ENCODE measurements around the gene SLC15A1.

DNA sequence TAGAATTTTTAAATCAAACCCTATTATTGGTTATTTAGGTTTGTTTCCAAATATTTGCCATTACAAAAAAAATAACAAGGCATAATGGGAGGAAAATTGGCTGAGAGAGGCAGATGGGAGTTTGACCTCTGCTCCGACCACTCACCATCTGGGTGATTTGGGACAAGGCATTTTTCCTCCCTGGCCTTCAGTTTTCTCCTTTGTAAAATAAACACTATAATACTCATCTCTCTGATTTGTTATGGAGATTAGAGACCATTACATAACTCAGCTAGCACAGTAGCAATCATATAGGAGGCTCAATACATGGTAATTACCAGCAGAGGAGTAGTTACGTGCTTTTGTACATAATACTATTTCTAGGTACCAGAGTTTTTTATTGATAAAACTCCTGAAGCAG is 105.4 kb downstream of the SLC15A1 start:
- TF ChIP-seq, protein P1, sequence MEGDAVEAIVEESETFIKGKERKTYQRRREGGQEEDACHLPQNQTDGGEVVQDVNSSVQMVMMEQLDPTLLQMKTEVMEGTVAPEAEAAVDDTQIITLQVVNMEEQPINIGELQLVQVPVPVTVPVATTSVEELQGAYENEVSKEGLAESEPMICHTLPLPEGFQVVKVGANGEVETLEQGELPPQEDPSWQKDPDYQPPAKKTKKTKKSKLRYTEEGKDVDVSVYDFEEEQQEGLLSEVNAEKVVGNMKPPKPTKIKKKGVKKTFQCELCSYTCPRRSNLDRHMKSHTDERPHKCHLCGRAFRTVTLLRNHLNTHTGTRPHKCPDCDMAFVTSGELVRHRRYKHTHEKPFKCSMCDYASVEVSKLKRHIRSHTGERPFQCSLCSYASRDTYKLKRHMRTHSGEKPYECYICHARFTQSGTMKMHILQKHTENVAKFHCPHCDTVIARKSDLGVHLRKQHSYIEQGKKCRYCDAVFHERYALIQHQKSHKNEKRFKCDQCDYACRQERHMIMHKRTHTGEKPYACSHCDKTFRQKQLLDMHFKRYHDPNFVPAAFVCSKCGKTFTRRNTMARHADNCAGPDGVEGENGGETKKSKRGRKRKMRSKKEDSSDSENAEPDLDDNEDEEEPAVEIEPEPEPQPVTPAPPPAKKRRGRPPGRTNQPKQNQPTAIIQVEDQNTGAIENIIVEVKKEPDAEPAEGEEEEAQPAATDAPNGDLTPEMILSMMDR (IDR thresholded peaks at IDR 0.05): no peak
- TF ChIP-seq POLR2A (IDR thresholded peaks at IDR 0.05): no peak
